GM12801 (cell line): Measurements from ENCODE around the gene OR4K1.

Experiments
- TF ChIP-seq, protein P1 (sequence below): IDR thresholded peaks from one replicate; pipeline ENCODE4 v1.5.1; 2011; ENCODE audit warnings: control low read depth; ENCODE audit not compliant: insufficient read length; ENCODE audit errors: extremely low read depth

Gene OR4K1, protein sequence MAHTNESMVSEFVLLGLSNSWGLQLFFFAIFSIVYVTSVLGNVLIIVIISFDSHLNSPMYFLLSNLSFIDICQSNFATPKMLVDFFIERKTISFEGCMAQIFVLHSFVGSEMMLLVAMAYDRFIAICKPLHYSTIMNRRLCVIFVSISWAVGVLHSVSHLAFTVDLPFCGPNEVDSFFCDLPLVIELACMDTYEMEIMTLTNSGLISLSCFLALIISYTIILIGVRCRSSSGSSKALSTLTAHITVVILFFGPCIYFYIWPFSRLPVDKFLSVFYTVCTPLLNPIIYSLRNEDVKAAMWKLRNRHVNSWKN

DNA sequence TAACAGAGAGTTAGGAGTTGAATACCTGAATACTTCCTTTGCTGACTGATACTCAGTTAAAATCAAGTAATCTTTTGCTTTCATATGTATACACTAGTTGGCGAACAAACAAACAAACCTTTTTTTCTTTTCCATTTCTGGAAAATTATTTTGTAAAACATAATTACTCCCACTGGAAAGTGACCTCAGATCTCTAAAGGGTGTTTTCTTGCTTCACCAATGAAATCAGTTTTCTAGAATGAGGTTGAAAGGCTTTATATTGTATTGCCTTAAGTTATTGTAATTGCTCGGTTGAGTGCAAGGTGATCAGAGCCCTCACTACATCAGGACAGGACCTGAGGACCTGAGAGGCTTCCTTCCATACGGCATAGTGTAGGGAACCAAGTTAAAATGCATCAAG is at the start of gene OR4K1:
OR4K1 (plus strand) TSS at position 301 of the 400 bp plus-strand sequence. CDS start 4,750 bp downstream, outside the sequence.
- TF ChIP-seq, protein P1, sequence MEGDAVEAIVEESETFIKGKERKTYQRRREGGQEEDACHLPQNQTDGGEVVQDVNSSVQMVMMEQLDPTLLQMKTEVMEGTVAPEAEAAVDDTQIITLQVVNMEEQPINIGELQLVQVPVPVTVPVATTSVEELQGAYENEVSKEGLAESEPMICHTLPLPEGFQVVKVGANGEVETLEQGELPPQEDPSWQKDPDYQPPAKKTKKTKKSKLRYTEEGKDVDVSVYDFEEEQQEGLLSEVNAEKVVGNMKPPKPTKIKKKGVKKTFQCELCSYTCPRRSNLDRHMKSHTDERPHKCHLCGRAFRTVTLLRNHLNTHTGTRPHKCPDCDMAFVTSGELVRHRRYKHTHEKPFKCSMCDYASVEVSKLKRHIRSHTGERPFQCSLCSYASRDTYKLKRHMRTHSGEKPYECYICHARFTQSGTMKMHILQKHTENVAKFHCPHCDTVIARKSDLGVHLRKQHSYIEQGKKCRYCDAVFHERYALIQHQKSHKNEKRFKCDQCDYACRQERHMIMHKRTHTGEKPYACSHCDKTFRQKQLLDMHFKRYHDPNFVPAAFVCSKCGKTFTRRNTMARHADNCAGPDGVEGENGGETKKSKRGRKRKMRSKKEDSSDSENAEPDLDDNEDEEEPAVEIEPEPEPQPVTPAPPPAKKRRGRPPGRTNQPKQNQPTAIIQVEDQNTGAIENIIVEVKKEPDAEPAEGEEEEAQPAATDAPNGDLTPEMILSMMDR: no peak

DNA sequence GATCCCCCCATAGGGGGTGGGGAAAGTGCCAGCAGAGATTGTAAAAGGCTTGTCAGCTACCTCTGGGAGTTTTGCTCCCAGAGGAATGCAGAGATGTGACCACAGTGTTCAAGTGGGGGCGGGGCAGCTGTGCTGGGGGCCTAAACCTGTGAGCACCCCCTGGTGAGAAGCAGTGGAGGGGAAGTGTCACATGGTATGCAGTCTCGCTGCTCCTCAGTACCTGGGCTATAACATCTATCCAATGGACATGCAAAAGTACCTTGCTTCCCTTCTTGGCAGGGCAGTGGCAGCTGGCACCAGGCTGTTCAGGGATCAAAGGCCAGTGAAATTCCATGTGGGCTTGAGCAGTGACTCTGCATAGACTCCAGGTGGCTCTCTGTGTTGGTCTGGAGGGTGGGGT is 35.4 kb upstream of the OR4K1 start:
- TF ChIP-seq, protein P1: no peak

DNA sequence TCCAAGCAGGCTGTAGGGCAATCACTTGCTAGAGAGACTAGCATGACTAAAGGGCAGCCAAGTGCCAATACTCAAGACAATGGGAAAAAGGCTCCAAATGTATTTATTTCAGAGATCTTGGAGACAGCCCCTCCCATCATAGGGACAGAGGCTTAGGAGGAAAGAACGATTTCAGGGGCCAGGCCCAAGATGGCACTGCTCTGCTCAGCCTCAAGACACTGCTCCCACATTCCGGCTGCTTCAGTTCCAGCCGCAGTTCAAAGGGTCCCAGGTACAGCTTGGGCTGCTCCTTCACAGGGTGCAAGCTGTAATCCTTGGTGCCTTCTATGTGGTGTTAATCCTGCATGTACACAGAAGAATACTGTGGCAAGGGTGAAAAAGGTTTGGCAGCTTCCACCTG is 29.7 kb upstream of the OR4K1 start:
- TF ChIP-seq, protein P1: no peak

DNA sequence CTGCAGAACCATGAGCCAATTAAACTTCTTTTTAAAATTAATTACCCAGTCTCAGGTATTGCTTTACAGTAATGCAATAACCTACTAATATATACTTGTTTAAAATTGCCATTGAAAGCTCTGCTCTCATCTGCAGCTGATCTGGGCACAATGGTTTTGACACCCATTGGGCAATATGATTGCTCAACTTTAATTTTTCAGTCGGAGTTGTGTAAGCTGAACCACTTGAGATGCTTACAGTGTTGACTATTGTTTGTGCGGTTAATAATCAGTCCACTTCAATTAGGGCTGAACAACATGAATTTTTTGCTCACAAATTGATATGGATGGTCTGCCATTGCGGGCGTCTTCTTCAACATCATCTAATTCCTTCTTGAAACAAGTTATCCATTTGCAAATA is 28.3 kb upstream of the OR4K1 start:
- TF ChIP-seq, protein P1: no peak

DNA sequence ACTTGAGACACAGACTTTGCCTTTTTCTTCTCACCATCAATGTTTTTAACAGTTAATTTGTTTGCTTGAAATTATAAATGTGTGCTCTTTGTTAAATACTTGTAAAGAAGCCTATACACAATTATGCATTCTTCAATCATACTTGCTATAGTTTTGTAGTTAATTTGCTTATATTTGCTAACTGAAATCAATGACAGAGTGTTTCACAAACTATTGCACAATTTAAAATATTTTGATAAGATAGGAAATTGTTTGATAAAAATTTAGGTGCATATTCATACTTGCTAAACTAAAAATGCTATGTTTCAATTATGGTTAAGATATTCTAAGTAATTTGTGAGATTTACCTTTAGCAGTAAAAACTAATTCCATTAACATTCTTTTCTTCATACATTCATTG is 24.1 kb upstream of the OR4K1 start:
- TF ChIP-seq, protein P1: no peak

DNA sequence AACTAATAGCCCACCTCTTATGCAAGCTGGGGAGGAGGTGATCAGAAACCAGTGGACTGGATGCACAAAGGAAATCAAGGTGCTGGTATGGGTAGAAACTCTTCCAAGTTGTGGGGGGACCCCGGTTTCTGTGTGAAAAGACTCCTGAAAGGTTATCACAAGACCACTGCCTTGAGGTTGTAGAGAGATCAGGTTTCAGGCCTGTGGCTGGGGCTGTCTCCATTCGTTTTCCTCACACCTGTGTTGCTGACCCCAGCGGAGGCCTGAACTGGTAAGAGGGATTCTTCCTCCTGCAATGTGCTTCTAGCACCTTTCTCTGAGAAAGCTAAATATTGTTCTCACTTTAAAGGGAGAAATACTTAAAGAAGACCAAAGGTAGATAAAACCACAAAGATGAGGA is 19.6 kb upstream of the OR4K1 start:
- TF ChIP-seq, protein P1: no peak

DNA sequence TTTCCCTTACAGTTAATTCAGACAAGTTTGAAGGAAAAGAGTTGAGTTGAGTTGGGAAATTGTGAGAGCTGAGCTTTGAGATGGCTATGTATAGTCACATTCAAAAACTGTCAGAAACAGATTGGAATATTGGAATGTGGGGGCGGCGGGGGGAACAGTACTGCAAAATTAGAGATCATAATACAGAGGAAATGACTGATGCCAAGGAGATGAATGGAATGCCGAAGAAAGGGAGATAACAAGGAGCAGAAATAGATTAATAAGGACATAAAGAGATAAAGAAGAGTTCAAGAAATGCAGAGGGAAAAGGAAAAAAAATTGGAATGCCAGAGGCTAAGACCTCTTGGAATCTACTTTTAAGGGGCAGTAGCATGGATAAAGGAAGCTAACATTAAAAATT is 13.5 kb upstream of the OR4K1 start:
- TF ChIP-seq, protein P1: no peak
